Measurements from ENCODE around the gene OR56A4.

Gene OR56A4

GRCh38 chr11:6006846-6007245, at the start of gene OR56A4:
TSS of gene OR56A4 (minus strand) at chr11:6006946. CDS start at chr11:6002992, 3,954 bp downstream.
- no peak for DNase-seq (ENCODE audit: low spot score)

GRCh38 chr11:6055569-6055968, 48.8 kb upstream of the OR56A4 start:
- DNase-seq (ENCODE audit: low spot score) = no peak

GRCh38 chr11:6052374-6052773, 45.6 kb upstream of the OR56A4 start:
- no peak for DNase-seq (ENCODE audit: low spot score)

- no peak for DNase-seq (ENCODE audit: low spot score)
Measured at GRCh38 chr11:6040874-6041273, 34.1 kb upstream of the OR56A4 start.

GRCh38 chr11:6030708-6031405, 24.1 kb upstream of the OR56A4 start, which contains the start of gene OR56A1:
TSS of gene OR56A1 (minus strand) at chr11:6030758. CDS start at chr11:6027692, 3,066 bp downstream.
- no peak for DNase-seq (ENCODE audit: low spot score)

- peak; percentile 54 for DNase-seq (ENCODE audit: low spot score)
Measured at GRCh38 chr11:6027501-6027900, 20.8 kb upstream of the OR56A4 start.

- no peak for DNase-seq (ENCODE audit: low spot score)
Measured at GRCh38 chr11:6025056-6025455, 18.3 kb upstream of the OR56A4 start.

- peak; percentile 63 for DNase-seq (ENCODE audit: low spot score)
Measured at GRCh38 chr11:6022956-6023355, 16.2 kb upstream of the OR56A4 start.

- DNase-seq (ENCODE audit: low spot score) = no peak
Measured at GRCh38 chr11:6013042-6013441, 6.3 kb upstream of the OR56A4 start.

- no peak for DNase-seq (ENCODE audit: low spot score)
Measured at GRCh38 chr11:6012035-6012668, 5.4 kb upstream of the OR56A4 start.

- no peak for DNase-seq (ENCODE audit: low spot score)
Measured at GRCh38 chr11:6006395-6006794, 351 bp downstream of the OR56A4 start.

- no peak for DNase-seq (ENCODE audit: low spot score)
Measured at GRCh38 chr11:6002202-6002699, 4.5 kb downstream of the OR56A4 start.

GRCh38 chr11:5994791-5995190, 12.0 kb downstream of the OR56A4 start:
- DNase-seq (ENCODE audit: low spot score) = no peak

GRCh38 chr11:5992604-5993251, 14.0 kb downstream of the OR56A4 start:
- peak; percentile 19 for DNase-seq (ENCODE audit: low spot score)

GRCh38 chr11:5992150-5992549, 14.6 kb downstream of the OR56A4 start:
- DNase-seq (ENCODE audit: low spot score) = no peak

GRCh38 chr11:5989203-5989602, 17.5 kb downstream of the OR56A4 start:
- no peak for DNase-seq (ENCODE audit: low spot score)

GRCh38 chr11:5986885-5987284, 19.9 kb downstream of the OR56A4 start, which contains the start of gene OR52L1:
TSS of gene OR52L1 (minus strand) at chr11:5986985. CDS start at chr11:5986930, 55 bp downstream.
- DNase-seq (ENCODE audit: low spot score) = no peak

- no peak for DNase-seq (ENCODE audit: low spot score)
Measured at GRCh38 chr11:5983443-5983842, 23.3 kb downstream of the OR56A4 start.

GRCh38 chr11:5973530-5973929, 33.2 kb downstream of the OR56A4 start:
- DNase-seq (ENCODE audit: low spot score) = no peak

GRCh38 chr11:5968394-5968793, 38.4 kb downstream of the OR56A4 start, which contains the start of gene OR56A5:
TSS of gene OR56A5 (minus strand) at chr11:5968494. CDS start at chr11:5968494, 0 bp downstream.
- no peak for DNase-seq (ENCODE audit: low spot score)

GRCh38 chr11:5967708-5968107, 39.0 kb downstream of the OR56A4 start:
- peak; percentile 46 for DNase-seq (ENCODE audit: low spot score)

- no peak for DNase-seq (ENCODE audit: low spot score)
Measured at GRCh38 chr11:5966958-5967357, 39.8 kb downstream of the OR56A4 start.

All from RKO (cell line).